Measurements from ENCODE around the gene CDH4. TPM values are rescaled to one million over a fixed set of nuclear protein-coding genes. Genes with fewer than 3 reads are reported as not detected.

The CDH4 gene
- total RNA-seq, 1 experiment from 2014 or later, result not detected

- Histone ChIP-seq H3K9me3 (ENCODE audit: control insufficient read depth, insufficient read depth, low read depth, low read length) (no peaks in the 10 kb centered on the region), H3K27ac (ENCODE audit: low read length) (no peak overlapping the region), H3K27me3 (ENCODE audit: control insufficient read depth, insufficient read depth, low read length) (no peaks in the 10 kb centered on the region), H3K36me3 (ENCODE audit: control insufficient read depth, insufficient read depth, low read length) (no peaks in the 10 kb centered on the region), H3K4me3 (ENCODE audit: low read depth in 2 of 2, low read length in 2 of 2) (no peak overlapping the region), H3K4me1 (ENCODE audit: control insufficient read depth, insufficient read depth, low read length) (no peaks in the 10 kb centered on the region)
- ATAC-seq, result no peak
- intact Hi-C loops (cut with micrococcal nuclease; ENCODE audit: unreplicated experiment), result no loop called here
- TF ChIP-seq, protein P1, sequence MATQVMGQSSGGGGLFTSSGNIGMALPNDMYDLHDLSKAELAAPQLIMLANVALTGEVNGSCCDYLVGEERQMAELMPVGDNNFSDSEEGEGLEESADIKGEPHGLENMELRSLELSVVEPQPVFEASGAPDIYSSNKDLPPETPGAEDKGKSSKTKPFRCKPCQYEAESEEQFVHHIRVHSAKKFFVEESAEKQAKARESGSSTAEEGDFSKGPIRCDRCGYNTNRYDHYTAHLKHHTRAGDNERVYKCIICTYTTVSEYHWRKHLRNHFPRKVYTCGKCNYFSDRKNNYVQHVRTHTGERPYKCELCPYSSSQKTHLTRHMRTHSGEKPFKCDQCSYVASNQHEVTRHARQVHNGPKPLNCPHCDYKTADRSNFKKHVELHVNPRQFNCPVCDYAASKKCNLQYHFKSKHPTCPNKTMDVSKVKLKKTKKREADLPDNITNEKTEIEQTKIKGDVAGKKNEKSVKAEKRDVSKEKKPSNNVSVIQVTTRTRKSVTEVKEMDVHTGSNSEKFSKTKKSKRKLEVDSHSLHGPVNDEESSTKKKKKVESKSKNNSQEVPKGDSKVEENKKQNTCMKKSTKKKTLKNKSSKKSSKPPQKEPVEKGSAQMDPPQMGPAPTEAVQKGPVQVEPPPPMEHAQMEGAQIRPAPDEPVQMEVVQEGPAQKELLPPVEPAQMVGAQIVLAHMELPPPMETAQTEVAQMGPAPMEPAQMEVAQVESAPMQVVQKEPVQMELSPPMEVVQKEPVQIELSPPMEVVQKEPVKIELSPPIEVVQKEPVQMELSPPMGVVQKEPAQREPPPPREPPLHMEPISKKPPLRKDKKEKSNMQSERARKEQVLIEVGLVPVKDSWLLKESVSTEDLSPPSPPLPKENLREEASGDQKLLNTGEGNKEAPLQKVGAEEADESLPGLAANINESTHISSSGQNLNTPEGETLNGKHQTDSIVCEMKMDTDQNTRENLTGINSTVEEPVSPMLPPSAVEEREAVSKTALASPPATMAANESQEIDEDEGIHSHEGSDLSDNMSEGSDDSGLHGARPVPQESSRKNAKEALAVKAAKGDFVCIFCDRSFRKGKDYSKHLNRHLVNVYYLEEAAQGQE (IDR thresholded peaks at IDR 0.05; ENCODE audit: insufficient read depth in 1 of 2, low read depth in 2 of 2, low read length in 1 of 2), result no peak
- TF ChIP-seq POLR2AphosphoS5 (IDR thresholded peaks at IDR 0.05; ENCODE audit: low read depth, low read length) (no peak), TCF7L2 (IDR thresholded peaks at IDR 0.05; ENCODE audit: low read depth, low read length) (no peak), CTCF (IDR thresholded peaks at IDR 0.05) (no peak), SIN3A (IDR thresholded peaks at IDR 0.05; ENCODE audit: borderline replicate concordance, insufficient read depth, low read depth, low read length) (no peak)
- BruUV-seq (replicated peaks), result no TSS peak
- CTCF ChIA-PET, result no interaction called here
- POLR2A ChIA-PET, result no interaction called here
- DNase-seq (ENCODE audit: low read depth, low spot score), result no peak
- in situ Hi-C loops (cut with HindIII; ENCODE audit: low pct_unique_long_range_greater_than_20kb, low sequenced_read_pairs), result no loop called here
These were observed 351.7 kb downstream of the CDH4 start for GRCh38 chr20:61603715-61604114.

GRCh38 chr20:61604549-61604948, 352.5 kb downstream of the CDH4 start:
- POLR2A ChIA-PET, result no interaction called here
- CTCF ChIA-PET, result no interaction called here
- BruUV-seq (replicated peaks), result no TSS peak
- Histone ChIP-seq H3K36me3 (ENCODE audit: control insufficient read depth, insufficient read depth, low read length) (no peaks in the 10 kb centered on the region), H3K9me3 (ENCODE audit: control insufficient read depth, insufficient read depth, low read depth, low read length) (no peaks in the 10 kb centered on the region), H3K27me3 (ENCODE audit: control insufficient read depth, insufficient read depth, low read length) (no peaks in the 10 kb centered on the region), H3K27ac (ENCODE audit: low read length) (no peak overlapping the region), H3K4me3 (ENCODE audit: low read depth in 2 of 2, low read length in 2 of 2) (no peak overlapping the region), H3K4me1 (ENCODE audit: control insufficient read depth, insufficient read depth, low read length) (no peaks in the 10 kb centered on the region)
- DNase-seq (ENCODE audit: low read depth, low spot score) (no peak), ATAC-seq (no peak)
- intact Hi-C loops (cut with micrococcal nuclease; ENCODE audit: unreplicated experiment), result no loop called here
- TF ChIP-seq POLR2AphosphoS5 (IDR thresholded peaks at IDR 0.05; ENCODE audit: low read depth, low read length), result no peak
- no peak for TF ChIP-seq CTCF (IDR thresholded peaks at IDR 0.05)
- TF ChIP-seq SIN3A (IDR thresholded peaks at IDR 0.05; ENCODE audit: borderline replicate concordance, insufficient read depth, low read depth, low read length), result no peak
- TF ChIP-seq TCF7L2 (IDR thresholded peaks at IDR 0.05; ENCODE audit: low read depth, low read length), result no peak
- TF ChIP-seq, protein P1 (IDR thresholded peaks at IDR 0.05; ENCODE audit: insufficient read depth in 1 of 2, low read depth in 2 of 2, low read length in 1 of 2), result no peak
- in situ Hi-C loops (cut with HindIII; ENCODE audit: low pct_unique_long_range_greater_than_20kb, low sequenced_read_pairs), result no loop called here
